ENCODE data around the gene RAET1L.
"Not testable (repeated sequence)": the region's sequence is repeated elsewhere in the genome, so short reads cannot be mapped to it uniquely, and the experiment has no call there.

RAET1L gene

DNA sequence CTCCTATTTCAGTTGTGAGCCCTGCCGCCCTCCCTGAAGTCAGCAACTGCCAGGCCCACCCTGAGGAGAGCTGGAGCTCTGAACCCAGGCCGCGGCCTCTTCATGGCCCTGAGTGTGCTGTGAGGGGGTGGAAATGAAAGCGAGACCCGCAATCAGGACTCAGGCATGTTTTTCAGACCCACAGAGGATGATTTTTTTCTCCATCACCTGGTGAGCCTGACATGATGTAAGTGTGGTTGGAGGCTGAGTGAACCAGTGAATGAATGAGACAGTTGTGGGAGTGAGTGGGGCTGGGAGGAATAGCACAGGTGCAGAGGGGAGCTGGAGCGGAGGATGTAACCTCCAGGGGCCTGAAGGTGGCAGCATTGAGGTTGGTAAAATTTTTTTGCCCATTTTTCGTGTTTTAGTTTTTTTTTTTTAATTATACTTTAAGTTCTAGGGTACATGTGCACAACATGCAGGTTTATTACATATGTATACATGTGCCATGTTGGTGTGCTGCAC, 18.3 kb downstream of the RAET1L start:
- Histone ChIP-seq H3K4me3 (ENCODE audit: low read length in 2 of 2) (no peak overlapping the region), H3K27me3 (ENCODE audit: control insufficient read depth in 2 of 2, insufficient read depth in 2 of 2, low read length in 2 of 2) (peaks cover 22 to 28% of the 10 kb centered on the region in 2 donors), H3K36me3 (ENCODE audit: control insufficient read depth in 2 of 2, insufficient read depth in 2 of 2, low read length in 2 of 2) (no peaks in the 10 kb centered on the region), H3K27ac (ENCODE audit: low read depth in 2 of 2, low read length in 2 of 2) (no peak overlapping the region), H3K4me1 (ENCODE audit: control insufficient read depth in 2 of 2, insufficient read depth in 2 of 2, low read length in 2 of 2) (peaks cover 2 to 4% of the 10 kb centered on the region in 2 donors), H3K9me3 (ENCODE audit: control insufficient read depth in 2 of 2, low read length in 2 of 2) (no peaks in the 10 kb centered on the region), H3K9ac (ENCODE audit: low read depth in 1 of 2, low read length in 2 of 2) (no peak overlapping the region)

DNA sequence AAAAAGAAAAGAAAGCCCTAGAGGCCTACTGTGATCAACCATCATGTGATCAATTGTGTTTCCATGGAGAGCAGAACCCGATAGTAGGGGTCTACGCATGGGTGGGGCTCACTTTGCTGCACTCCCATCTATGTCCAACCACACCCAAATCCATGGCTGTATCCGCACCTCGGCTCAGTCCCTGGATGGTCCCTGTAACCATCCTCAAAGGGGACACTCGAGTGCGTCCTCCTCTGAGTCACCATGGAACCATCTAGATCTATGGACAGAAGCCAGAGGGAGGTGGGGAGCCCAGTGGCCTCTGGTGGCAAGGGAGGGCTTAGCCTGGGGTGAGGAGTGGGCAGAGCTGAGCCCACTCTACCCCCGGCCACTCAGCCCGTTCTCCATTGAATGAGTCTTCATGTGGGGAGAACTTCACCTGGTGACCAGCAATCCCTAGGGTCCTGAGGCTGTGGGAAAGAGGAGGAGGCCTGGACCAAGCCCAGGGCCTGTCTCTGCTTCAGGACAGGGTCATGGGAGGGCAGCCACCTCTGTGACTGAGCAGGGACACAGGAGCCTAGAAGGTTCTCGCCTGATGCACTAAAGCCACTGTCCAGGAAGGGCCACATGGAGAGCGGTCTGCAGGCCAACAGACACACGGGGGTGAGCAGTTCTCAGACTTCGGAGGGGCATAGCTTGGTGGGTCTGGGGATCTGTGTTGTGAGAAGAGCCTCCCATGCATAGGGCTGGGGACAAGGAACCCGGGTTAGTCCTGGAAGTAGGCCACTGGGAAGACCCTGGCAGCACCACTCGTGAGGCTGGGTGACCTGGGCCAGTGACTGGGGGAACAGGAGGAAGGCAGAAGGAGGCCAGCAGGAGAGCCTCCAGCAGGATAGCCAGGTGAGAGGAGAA, 19.3 kb downstream of the RAET1L start:
- Histone ChIP-seq H3K9me3 (ENCODE audit: control insufficient read depth in 2 of 2, low read length in 2 of 2) (no peaks in the 10 kb centered on the region), H3K4me3 (ENCODE audit: low read length in 2 of 2) (peak overlapping the region; percentile 72 to 87), H3K9ac (ENCODE audit: low read depth in 1 of 2, low read length in 2 of 2) (peak overlapping the region in 1 of 2 donors; percentile 60), H3K4me1 (ENCODE audit: control insufficient read depth in 2 of 2, insufficient read depth in 2 of 2, low read length in 2 of 2) (peaks cover 2 to 4% of the 10 kb centered on the region in 2 donors), H3K36me3 (ENCODE audit: control insufficient read depth in 2 of 2, insufficient read depth in 2 of 2, low read length in 2 of 2) (no peaks in the 10 kb centered on the region), H3K27me3 (ENCODE audit: control insufficient read depth in 2 of 2, insufficient read depth in 2 of 2, low read length in 2 of 2) (peaks cover 22 to 27% of the 10 kb centered on the region in 2 donors), H3K27ac (ENCODE audit: low read depth in 2 of 2, low read length in 2 of 2) (no peak overlapping the region)

DNA sequence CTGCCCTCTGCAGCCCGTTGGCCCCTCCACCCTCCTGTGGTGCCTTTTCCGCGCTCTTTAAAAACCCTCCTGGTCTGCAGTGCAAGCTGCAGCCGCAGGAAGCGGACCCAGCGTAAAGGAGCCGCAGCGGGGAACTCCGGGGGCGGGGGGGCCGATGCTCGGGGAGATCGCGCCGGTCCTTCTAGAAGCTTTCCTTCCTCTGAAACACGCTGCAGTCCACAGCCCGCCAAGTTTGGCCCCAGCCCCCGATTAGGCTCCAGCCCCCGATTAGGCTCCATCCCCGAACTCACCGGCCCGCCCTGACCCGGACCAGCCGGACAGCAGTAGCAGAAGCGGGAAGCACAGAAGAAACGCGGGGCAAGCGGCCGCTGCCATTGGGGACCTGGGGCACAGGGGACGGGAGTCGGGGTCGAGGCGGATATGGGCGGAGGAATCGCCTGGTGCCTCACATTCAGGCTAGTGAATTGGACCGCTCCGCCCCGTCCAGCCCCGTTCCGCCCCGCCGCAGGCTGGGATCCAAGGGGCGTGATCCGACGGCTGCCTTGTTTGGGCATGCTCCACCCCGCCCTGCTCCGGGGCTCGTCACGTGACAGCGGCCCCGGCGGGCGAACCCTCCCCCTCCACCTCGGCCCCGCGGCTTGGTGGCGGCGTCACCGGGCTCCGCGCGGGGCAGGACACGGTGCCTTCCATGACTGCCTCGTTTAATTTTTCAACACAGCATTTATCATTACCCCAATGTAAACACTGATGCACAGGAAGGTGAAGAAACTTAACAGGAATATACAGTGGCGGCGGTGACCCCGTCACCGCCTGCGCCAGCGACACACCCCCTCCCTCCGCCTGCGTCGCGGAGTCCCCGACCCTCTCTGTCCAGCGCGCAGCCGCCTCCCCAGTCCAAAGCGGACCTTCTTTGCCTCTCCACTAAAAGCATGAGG, 20.3 kb downstream of the RAET1L start:
- Histone ChIP-seq H3K4me1 (ENCODE audit: control insufficient read depth in 2 of 2, insufficient read depth in 2 of 2, low read length in 2 of 2) (peaks cover 2 to 4% of the 10 kb centered on the region in 2 donors), H3K27ac (ENCODE audit: low read depth in 2 of 2, low read length in 2 of 2) (no peak overlapping the region), H3K36me3 (ENCODE audit: control insufficient read depth in 2 of 2, insufficient read depth in 2 of 2, low read length in 2 of 2) (no peaks in the 10 kb centered on the region), H3K9me3 (ENCODE audit: control insufficient read depth in 2 of 2, low read length in 2 of 2) (no peaks in the 10 kb centered on the region), H3K9ac (ENCODE audit: low read depth in 1 of 2, low read length in 2 of 2) (peak overlapping the region in 1 of 2 donors; percentile 60), H3K27me3 (ENCODE audit: control insufficient read depth in 2 of 2, insufficient read depth in 2 of 2, low read length in 2 of 2) (peaks cover 22 to 27% of the 10 kb centered on the region in 2 donors), H3K4me3 (ENCODE audit: low read length in 2 of 2) (peak overlapping the region; percentile 72 to 87)

DNA sequence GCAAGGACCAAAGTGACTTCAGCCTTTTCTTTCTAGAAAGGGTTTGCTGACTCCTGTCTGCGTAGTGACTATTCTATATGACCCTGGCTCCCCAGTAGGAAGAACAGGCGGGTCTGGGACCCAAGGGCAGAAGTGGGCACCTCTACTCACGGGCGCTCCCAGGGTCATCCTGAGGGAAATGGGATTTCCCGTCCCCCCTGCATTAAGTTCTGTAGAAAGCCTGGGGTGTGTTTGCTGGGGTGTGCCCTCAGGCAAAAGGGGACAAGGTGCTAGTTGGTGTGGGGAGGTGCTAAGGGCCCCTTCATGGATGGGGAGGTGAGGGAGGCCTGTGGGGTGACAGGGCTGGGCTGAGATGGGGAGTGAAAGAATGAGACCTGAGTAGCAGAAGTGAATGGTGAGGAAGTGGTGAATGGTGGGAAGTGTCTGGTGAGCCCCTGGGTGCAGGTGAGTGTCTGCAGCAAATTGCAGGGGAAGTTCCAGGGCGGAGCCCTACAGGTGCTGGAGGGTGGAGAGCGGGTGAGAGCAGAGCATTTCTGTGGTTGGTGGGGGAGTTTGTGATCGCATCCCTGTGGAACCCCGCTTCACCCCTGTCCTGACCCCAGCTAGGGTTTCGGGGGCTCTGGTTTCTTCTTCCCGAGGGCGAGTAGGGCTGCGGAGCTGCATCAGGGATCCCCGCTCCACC, 21.1 kb downstream of the RAET1L start:
- no peak overlapping the region for H3K9ac ChIP-seq (ENCODE audit: low read depth in 1 of 2, low read length in 2 of 2)
- H3K4me3 ChIP-seq (ENCODE audit: low read length in 2 of 2): peak overlapping the region; percentile 37 to 87
- peaks cover 21 to 23% of the 10 kb centered on the region in 2 donors for H3K27me3 ChIP-seq (ENCODE audit: control insufficient read depth in 2 of 2, insufficient read depth in 2 of 2, low read length in 2 of 2)
- H3K4me1 ChIP-seq (ENCODE audit: control insufficient read depth in 2 of 2, insufficient read depth in 2 of 2, low read length in 2 of 2): peaks cover 2 to 4% of the 10 kb centered on the region in 2 donors
- H3K36me3 ChIP-seq (ENCODE audit: control insufficient read depth in 2 of 2, insufficient read depth in 2 of 2, low read length in 2 of 2): no peaks in the 10 kb centered on the region
- H3K9me3 ChIP-seq (ENCODE audit: control insufficient read depth in 2 of 2, low read length in 2 of 2): no peaks in the 10 kb centered on the region
- no peak overlapping the region for H3K27ac ChIP-seq (ENCODE audit: low read depth in 2 of 2, low read length in 2 of 2)

DNA sequence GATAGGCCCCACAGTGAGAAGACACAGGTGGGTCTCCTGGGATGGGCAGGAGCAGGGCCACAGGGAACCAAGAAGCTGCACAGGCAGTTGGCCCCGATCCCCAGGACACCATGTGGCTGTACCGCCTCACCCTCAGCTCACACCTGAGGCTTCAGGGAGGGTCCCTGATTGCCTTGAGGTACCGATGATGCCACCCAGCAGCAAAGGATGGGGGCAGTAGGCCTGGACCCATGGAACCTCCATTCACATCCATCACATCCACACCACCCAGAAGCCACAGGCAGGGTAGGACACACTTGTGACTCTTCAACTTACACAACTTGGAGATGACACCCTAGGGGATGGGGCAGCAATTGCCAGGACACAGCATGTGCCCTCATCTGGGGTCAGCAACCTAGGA, 21.7 kb downstream of the RAET1L start:
- not testable (repeated sequence) for H3K4me3 ChIP-seq (ENCODE audit: low read length in 2 of 2); H3K27ac ChIP-seq (ENCODE audit: low read depth in 2 of 2, low read length in 2 of 2); H3K9ac ChIP-seq (ENCODE audit: low read depth in 1 of 2, low read length in 2 of 2); H3K4me1 ChIP-seq (ENCODE audit: control insufficient read depth in 2 of 2, insufficient read depth in 2 of 2, low read length in 2 of 2); H3K36me3 ChIP-seq (ENCODE audit: control insufficient read depth in 2 of 2, insufficient read depth in 2 of 2, low read length in 2 of 2); H3K9me3 ChIP-seq (ENCODE audit: control insufficient read depth in 2 of 2, low read length in 2 of 2)
- H3K27me3 ChIP-seq (ENCODE audit: control insufficient read depth in 2 of 2, insufficient read depth in 2 of 2, low read length in 2 of 2): peaks cover 18 to 24% of the 10 kb centered on the region in 2 donors

DNA sequence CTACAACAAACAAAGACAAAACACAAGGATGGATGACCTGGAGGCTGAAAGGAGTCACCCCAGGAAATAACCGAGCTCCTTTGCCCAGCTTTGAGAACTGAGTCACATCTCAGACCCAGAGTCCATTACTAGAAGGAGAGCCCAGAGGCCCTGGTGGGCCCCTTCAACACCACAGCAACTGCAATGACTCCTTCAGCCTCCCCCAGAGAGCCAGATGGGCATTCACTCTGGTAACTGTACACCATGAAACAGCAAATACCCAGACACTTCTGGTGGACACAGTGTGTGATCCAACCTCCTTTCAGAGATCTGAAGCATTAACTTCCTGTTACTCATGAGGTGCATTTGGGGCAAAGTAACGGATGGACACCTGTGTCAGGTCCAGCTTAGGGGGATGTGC, 22.6 kb downstream of the RAET1L start:
- H3K27ac ChIP-seq (ENCODE audit: low read depth in 2 of 2, low read length in 2 of 2): no peak overlapping the region
- peaks cover 17 to 24% of the 10 kb centered on the region in 2 donors for H3K27me3 ChIP-seq (ENCODE audit: control insufficient read depth in 2 of 2, insufficient read depth in 2 of 2, low read length in 2 of 2)

DNA sequence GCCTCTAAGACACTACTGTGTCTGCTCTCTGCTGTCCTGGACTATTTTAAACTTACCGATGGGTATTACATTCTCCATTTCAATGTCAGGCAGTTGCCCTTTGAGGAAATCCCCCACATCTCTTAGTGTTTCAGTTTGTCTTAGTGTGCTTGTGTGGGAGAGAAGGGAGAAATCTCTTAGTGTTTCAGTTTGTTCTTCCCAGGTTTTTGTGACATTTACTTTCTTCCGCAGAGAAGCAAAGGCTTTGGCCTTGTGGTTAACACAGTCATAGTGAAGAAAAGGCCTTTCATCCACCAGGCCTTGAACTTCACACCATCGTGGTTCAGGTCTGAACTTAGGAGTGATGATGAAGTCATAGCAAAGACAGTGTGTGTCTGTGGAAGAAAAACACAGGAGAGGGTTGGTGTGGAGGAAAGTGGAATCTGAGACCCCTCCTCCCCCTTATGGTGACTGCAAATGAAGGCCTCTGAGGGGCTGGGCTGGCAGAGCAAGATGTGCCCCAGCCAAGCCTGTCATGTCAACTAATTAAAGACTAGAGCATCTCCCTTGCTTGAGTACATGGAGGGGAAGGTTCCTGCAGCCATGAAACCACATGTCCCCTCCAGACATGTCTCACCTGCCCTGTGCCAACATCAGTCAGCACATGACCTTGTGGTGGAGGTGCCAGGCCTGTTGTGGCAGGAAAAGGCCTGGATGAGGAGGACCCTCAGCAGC, 23.9 kb downstream of the RAET1L start:
- H3K9ac ChIP-seq (ENCODE audit: low read depth in 1 of 2, low read length in 2 of 2): no peak overlapping the region
- H3K27ac ChIP-seq (ENCODE audit: low read depth in 2 of 2, low read length in 2 of 2): no peak overlapping the region
- peaks cover 16 to 28% of the 10 kb centered on the region in 2 donors for H3K27me3 ChIP-seq (ENCODE audit: control insufficient read depth in 2 of 2, insufficient read depth in 2 of 2, low read length in 2 of 2)

More for the DNA sequence above, 22.6 kb downstream of the RAET1L start:
- Histone ChIP-seq H3K9me3 (ENCODE audit: control insufficient read depth in 2 of 2, low read length in 2 of 2) (no peaks in the 10 kb centered on the region), H3K36me3 (ENCODE audit: control insufficient read depth in 2 of 2, insufficient read depth in 2 of 2, low read length in 2 of 2) (no peaks in the 10 kb centered on the region), H3K9ac (ENCODE audit: low read depth in 1 of 2, low read length in 2 of 2) (no peak overlapping the region), H3K4me1 (ENCODE audit: control insufficient read depth in 2 of 2, insufficient read depth in 2 of 2, low read length in 2 of 2) (peaks cover 2 to 4% of the 10 kb centered on the region in 2 donors), H3K4me3 (ENCODE audit: low read length in 2 of 2) (no peak overlapping the region)

DNA sequence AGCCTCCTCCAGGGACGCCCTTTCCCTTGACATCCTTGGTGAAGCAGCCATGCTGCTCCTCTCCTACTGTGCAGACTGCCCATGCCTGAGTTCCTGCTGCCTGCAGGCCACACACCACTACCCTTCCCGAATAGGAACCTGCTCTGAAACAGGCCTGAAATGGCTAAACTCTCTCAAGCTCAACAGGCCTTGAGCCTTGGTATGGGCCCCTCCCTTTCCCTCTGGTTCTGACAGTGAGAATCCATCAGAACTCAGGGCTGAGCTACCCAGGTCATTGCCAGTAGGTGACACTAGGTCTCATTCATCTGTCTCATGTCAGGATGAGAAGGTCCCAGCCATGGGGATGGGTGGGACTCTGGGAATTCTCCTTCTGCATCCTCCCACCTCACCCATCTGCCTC, 25.7 kb downstream of the RAET1L start:
- no peaks in the 10 kb centered on the region for H3K9me3 ChIP-seq (ENCODE audit: control insufficient read depth in 2 of 2, low read length in 2 of 2)

More for the DNA sequence above, 23.9 kb downstream of the RAET1L start:
- H3K36me3 ChIP-seq (ENCODE audit: control insufficient read depth in 2 of 2, insufficient read depth in 2 of 2, low read length in 2 of 2): no peaks in the 10 kb centered on the region
- H3K4me3 ChIP-seq (ENCODE audit: low read length in 2 of 2): no peak overlapping the region
- H3K9me3 ChIP-seq (ENCODE audit: control insufficient read depth in 2 of 2, low read length in 2 of 2): no peaks in the 10 kb centered on the region
- H3K4me1 ChIP-seq (ENCODE audit: control insufficient read depth in 2 of 2, insufficient read depth in 2 of 2, low read length in 2 of 2): peaks cover 2 to 4% of the 10 kb centered on the region in 2 donors

DNA sequence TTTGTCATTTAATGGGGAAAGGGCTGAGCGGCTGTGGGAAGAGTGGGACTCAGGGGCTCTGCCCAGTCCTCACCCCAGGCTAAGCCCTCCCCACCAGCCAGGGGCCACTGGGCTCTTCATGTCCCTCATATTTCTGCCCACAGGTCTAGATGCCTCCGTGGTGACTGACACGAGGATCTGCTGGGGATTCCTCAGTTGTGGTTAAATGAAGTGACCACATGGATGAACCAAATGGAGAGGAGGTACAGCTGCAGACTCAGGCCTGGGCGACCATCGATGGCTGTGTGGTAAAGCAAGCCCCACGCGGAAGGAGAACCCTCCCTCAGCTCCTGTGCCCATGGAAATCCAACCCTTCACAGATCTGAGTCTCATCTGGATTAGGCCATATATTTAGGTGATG, 29.4 kb downstream of the RAET1L start:
- Histone ChIP-seq H3K9ac (ENCODE audit: low read depth in 1 of 2, low read length in 2 of 2) (no peak overlapping the region), H3K36me3 (ENCODE audit: control insufficient read depth in 2 of 2, insufficient read depth in 2 of 2, low read length in 2 of 2) (no peaks in the 10 kb centered on the region), H3K4me1 (ENCODE audit: control insufficient read depth in 2 of 2, insufficient read depth in 2 of 2, low read length in 2 of 2) (peaks cover 0 to 1% of the 10 kb centered on the region in 2 donors), H3K4me3 (ENCODE audit: low read length in 2 of 2) (no peak overlapping the region), H3K9me3 (ENCODE audit: control insufficient read depth in 2 of 2, low read length in 2 of 2) (no peaks in the 10 kb centered on the region), H3K27me3 (ENCODE audit: control insufficient read depth in 2 of 2, insufficient read depth in 2 of 2, low read length in 2 of 2) (peaks cover 37 to 45% of the 10 kb centered on the region in 2 donors), H3K27ac (ENCODE audit: low read depth in 2 of 2, low read length in 2 of 2) (no peak overlapping the region)

More for the DNA sequence above, 25.7 kb downstream of the RAET1L start:
- Histone ChIP-seq H3K9ac (ENCODE audit: low read depth in 1 of 2, low read length in 2 of 2) (no peak overlapping the region), H3K4me3 (ENCODE audit: low read length in 2 of 2) (no peak overlapping the region), H3K4me1 (ENCODE audit: control insufficient read depth in 2 of 2, insufficient read depth in 2 of 2, low read length in 2 of 2) (peaks cover 2 to 3% of the 10 kb centered on the region in 2 donors), H3K27ac (ENCODE audit: low read depth in 2 of 2, low read length in 2 of 2) (no peak overlapping the region), H3K36me3 (ENCODE audit: control insufficient read depth in 2 of 2, insufficient read depth in 2 of 2, low read length in 2 of 2) (no peaks in the 10 kb centered on the region), H3K27me3 (ENCODE audit: control insufficient read depth in 2 of 2, insufficient read depth in 2 of 2, low read length in 2 of 2) (peaks cover 20 to 33% of the 10 kb centered on the region in 2 donors)

Data from mucosa of rectum (tissue), 2 donors.